ENCODE data around the gene PTGIS. TPM values are rescaled to one million over a fixed set of nuclear protein-coding genes. Genes with fewer than 3 reads are reported as not detected.

The PTGIS gene
- total and polyA plus RNA-seq, 10 donors = 0.15 to 1.6 (median 0.92) TPM

GRCh38 chr20:49548371-49548947 is 19.5 kb downstream of the PTGIS start:
- H3K27me3 ChIP-seq (replicated peaks in 1 of 7) = peaks cover 0 to 24% (median 0%) of the 10 kb centered on the region in 7 donors
- no peaks in the 10 kb centered on the region for H3K4me1 ChIP-seq
- no peak overlapping the region for H3K4me3 ChIP-seq
- no peak for TF ChIP-seq POLR2AphosphoS5 (IDR thresholded peaks at IDR 0.05)
- TF ChIP-seq, protein P1, sequence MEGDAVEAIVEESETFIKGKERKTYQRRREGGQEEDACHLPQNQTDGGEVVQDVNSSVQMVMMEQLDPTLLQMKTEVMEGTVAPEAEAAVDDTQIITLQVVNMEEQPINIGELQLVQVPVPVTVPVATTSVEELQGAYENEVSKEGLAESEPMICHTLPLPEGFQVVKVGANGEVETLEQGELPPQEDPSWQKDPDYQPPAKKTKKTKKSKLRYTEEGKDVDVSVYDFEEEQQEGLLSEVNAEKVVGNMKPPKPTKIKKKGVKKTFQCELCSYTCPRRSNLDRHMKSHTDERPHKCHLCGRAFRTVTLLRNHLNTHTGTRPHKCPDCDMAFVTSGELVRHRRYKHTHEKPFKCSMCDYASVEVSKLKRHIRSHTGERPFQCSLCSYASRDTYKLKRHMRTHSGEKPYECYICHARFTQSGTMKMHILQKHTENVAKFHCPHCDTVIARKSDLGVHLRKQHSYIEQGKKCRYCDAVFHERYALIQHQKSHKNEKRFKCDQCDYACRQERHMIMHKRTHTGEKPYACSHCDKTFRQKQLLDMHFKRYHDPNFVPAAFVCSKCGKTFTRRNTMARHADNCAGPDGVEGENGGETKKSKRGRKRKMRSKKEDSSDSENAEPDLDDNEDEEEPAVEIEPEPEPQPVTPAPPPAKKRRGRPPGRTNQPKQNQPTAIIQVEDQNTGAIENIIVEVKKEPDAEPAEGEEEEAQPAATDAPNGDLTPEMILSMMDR (IDR thresholded peaks at IDR 0.05 in 8 of 11, conservative IDR thresholded peaks at IDR 0.05 in 3 of 11) = no peak
- no peak for TF ChIP-seq POLR2A (IDR thresholded peaks at IDR 0.05)
- H3K36me3 ChIP-seq = no peaks in the 10 kb centered on the region
- WGBS, 5 donors = 93 to 100% (median 100%) methylated on average over 1 of the region's 1 CpG
- no peak overlapping the region for H3K27ac ChIP-seq
- peaks cover 0 to 17% (median 10%) of the 10 kb centered on the region in 8 donors for H3K9me3 ChIP-seq
- no peak for DNase-seq
- intact Hi-C loops (cut with DNase I; ENCODE audit: low total_unique reads) = no loop called here

- intact Hi-C loops (cut with DNase I; ENCODE audit: low total_unique reads) = no loop called here
- WGBS, 5 donors = 87 to 96% (median 94%) methylated on average over 2 of the region's 2 CpGs
- no peaks in the 10 kb centered on the region for H3K36me3 ChIP-seq
- DNase-seq = no peak
- no peak for TF ChIP-seq POLR2AphosphoS5 (IDR thresholded peaks at IDR 0.05)
- no peak for TF ChIP-seq POLR2A (IDR thresholded peaks at IDR 0.05)
- TF ChIP-seq, protein P1 (IDR thresholded peaks at IDR 0.05 in 8 of 11, conservative IDR thresholded peaks at IDR 0.05 in 3 of 11) = no peak
- no peaks in the 10 kb centered on the region for H3K4me1 ChIP-seq
- H3K4me3 ChIP-seq = no peak overlapping the region
- peaks cover 0 to 18% (median 0%) of the 10 kb centered on the region in 7 donors for H3K27me3 ChIP-seq (replicated peaks in 1 of 7)
- H3K9me3 ChIP-seq = peaks cover 0 to 17% (median 10%) of the 10 kb centered on the region in 8 donors
- H3K27ac ChIP-seq = no peak overlapping the region
Measured at GRCh38 chr20:49545572-49545971, 22.4 kb downstream of the PTGIS start.

GRCh38 chr20:49544535-49544934 is 23.4 kb downstream of the PTGIS start:
- H3K4me1 ChIP-seq = no peaks in the 10 kb centered on the region
- WGBS, 5 donors = 88 to 95% (median 92%) methylated on average over 5 of the region's 5 CpGs
- peaks cover 0 to 17% (median 10%) of the 10 kb centered on the region in 8 donors for H3K9me3 ChIP-seq
- H3K36me3 ChIP-seq = no peaks in the 10 kb centered on the region
- no peak for DNase-seq
- H3K27me3 ChIP-seq (replicated peaks in 1 of 7) = peaks cover 0 to 18% (median 0%) of the 10 kb centered on the region in 7 donors
- H3K4me3 ChIP-seq = no peak overlapping the region
- H3K27ac ChIP-seq = no peak overlapping the region
- intact Hi-C loops (cut with DNase I; ENCODE audit: low total_unique reads) = no loop called here
- TF ChIP-seq, protein P1 (IDR thresholded peaks at IDR 0.05 in 8 of 11, conservative IDR thresholded peaks at IDR 0.05 in 3 of 11) = no peak
- TF ChIP-seq POLR2AphosphoS5 (IDR thresholded peaks at IDR 0.05) (no peak), POLR2A (IDR thresholded peaks at IDR 0.05) (no peak)

DNA sequence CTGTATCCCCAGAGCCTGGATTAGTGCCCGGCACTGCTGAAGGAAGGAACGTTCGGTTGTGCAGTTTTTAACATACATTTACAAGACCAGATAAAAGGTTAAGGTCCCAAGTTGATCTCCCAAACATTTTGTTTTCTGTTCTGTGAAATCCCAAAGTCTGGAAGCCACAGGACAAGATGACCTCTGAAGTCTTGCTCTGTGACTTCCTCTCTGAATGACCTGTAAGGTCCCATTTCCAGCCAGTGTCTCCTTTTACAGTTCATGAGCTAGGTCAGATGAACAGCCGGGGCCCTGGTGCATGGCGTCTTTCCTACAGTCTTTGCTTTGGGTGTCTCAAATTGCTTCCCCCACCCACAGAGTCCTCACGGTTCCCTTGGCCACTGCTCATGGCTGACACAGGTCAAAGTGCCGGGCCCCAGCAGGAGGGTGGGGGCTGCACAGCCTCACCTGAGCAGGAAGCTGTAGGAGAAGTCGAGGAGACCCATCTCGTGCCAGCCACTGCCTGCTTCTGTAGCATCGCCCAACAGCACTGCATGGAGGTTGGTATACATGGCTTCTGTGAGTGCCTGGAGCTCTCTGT is 24.0 kb downstream of the PTGIS start:
- no peak overlapping the region for H3K4me3 ChIP-seq
- no peaks in the 10 kb centered on the region for H3K36me3 ChIP-seq
- TF ChIP-seq, protein P1 (IDR thresholded peaks at IDR 0.05 in 8 of 11, conservative IDR thresholded peaks at IDR 0.05 in 3 of 11) = no peak
- TF ChIP-seq POLR2AphosphoS5 (IDR thresholded peaks at IDR 0.05) = no peak
- TF ChIP-seq POLR2A (IDR thresholded peaks at IDR 0.05) = no peak
- H3K27ac ChIP-seq = no peak overlapping the region
- no peak for DNase-seq
- peaks cover 0 to 22% (median 12%) of the 10 kb centered on the region in 8 donors for H3K9me3 ChIP-seq
- intact Hi-C loops (cut with DNase I; ENCODE audit: low total_unique reads) = no loop called here
- 82 to 86% (median 83%) methylated on average over 10 of the region's 10 CpGs for WGBS, 5 donors
- H3K4me1 ChIP-seq = no peaks in the 10 kb centered on the region
- H3K27me3 ChIP-seq (replicated peaks in 1 of 7) = peaks cover 0 to 18% (median 0%) of the 10 kb centered on the region in 7 donors
